ENCODE results near the gene LRP8. TPM values are rescaled to one million over a fixed set of nuclear protein-coding genes. Genes with fewer than 3 reads are reported as not detected.

The LRP8 gene
- total and polyA plus RNA-seq, 2 donors: 1.7 to 4.5 TPM

GRCh38 chr1:53305650-53306049 is 22.2 kb downstream of the LRP8 start:
- WGBS: 93% methylated on average over 7 of the region's 7 CpGs
- Histone ChIP-seq H3K9me3 (ENCODE audit: control insufficient read depth in 2 of 2, insufficient read depth in 1 of 2, low read length in 1 of 2) (no peaks in the 10 kb centered on the region), H3K27me3 (ENCODE audit: control insufficient read depth in 2 of 2, insufficient read depth in 1 of 2, low read length in 1 of 2) (no peaks in the 10 kb centered on the region), H3K27ac (ENCODE audit: low read depth in 1 of 2, low read length in 1 of 2) (no peak overlapping the region), H3K4me1 (ENCODE audit: control insufficient read depth in 2 of 2, insufficient read depth in 2 of 2, low read length in 2 of 2) (peaks cover 0 to 9% of the 10 kb centered on the region in 2 donors), H3K36me3 (ENCODE audit: control insufficient read depth in 2 of 2, insufficient read depth in 2 of 2, low read length in 1 of 2) (peaks cover 3 to 4% of the 10 kb centered on the region in 2 donors), H3K4me3 (ENCODE audit: low read length in 2 of 2) (no peak overlapping the region)
- no peak for DNase-seq (ENCODE audit: low read depth in 6 of 9, low spot score in 9 of 9)

- 98% methylated on average over 7 of the region's 7 CpGs for WGBS
These were observed 23.3 kb downstream of the LRP8 start for GRCh38 chr1:53304527-53304926.

GRCh38 chr1:53303726-53304515 is 23.9 kb downstream of the LRP8 start:
- no peak for DNase-seq (ENCODE audit: low read depth in 6 of 9, low spot score in 9 of 9)
- Histone ChIP-seq H3K4me3 (ENCODE audit: low read length in 2 of 2) (no peak overlapping the region), H3K9me3 (ENCODE audit: control insufficient read depth in 2 of 2, insufficient read depth in 1 of 2, low read length in 1 of 2) (no peaks in the 10 kb centered on the region), H3K27ac (ENCODE audit: low read depth in 1 of 2, low read length in 1 of 2) (no peak overlapping the region), H3K27me3 (ENCODE audit: control insufficient read depth in 2 of 2, insufficient read depth in 1 of 2, low read length in 1 of 2) (no peaks in the 10 kb centered on the region), H3K36me3 (ENCODE audit: control insufficient read depth in 2 of 2, insufficient read depth in 2 of 2, low read length in 1 of 2) (peaks cover 3 to 4% of the 10 kb centered on the region in 2 donors), H3K4me1 (ENCODE audit: control insufficient read depth in 2 of 2, insufficient read depth in 2 of 2, low read length in 2 of 2) (peaks cover 0 to 9% of the 10 kb centered on the region in 2 donors)
- 94% methylated on average over 14 of the region's 14 CpGs for WGBS

More at GRCh38 chr1:53304527-53304926, 23.3 kb downstream of the LRP8 start:
- Histone ChIP-seq H3K36me3 (ENCODE audit: control insufficient read depth in 2 of 2, insufficient read depth in 2 of 2, low read length in 1 of 2) (peaks cover 3 to 4% of the 10 kb centered on the region in 2 donors), H3K9me3 (ENCODE audit: control insufficient read depth in 2 of 2, insufficient read depth in 1 of 2, low read length in 1 of 2) (no peaks in the 10 kb centered on the region), H3K4me1 (ENCODE audit: control insufficient read depth in 2 of 2, insufficient read depth in 2 of 2, low read length in 2 of 2) (peaks cover 0 to 9% of the 10 kb centered on the region in 2 donors), H3K27ac (ENCODE audit: low read depth in 1 of 2, low read length in 1 of 2) (no peak overlapping the region), H3K27me3 (ENCODE audit: control insufficient read depth in 2 of 2, insufficient read depth in 1 of 2, low read length in 1 of 2) (no peaks in the 10 kb centered on the region), H3K4me3 (ENCODE audit: low read length in 2 of 2) (no peak overlapping the region)
- no peak for DNase-seq (ENCODE audit: low read depth in 6 of 9, low spot score in 9 of 9)

GRCh38 chr1:53303243-53303642 is 24.6 kb downstream of the LRP8 start:
- H3K4me1 ChIP-seq (ENCODE audit: control insufficient read depth in 2 of 2, insufficient read depth in 2 of 2, low read length in 2 of 2): peaks cover 0 to 9% of the 10 kb centered on the region in 2 donors
- H3K27me3 ChIP-seq (ENCODE audit: control insufficient read depth in 2 of 2, insufficient read depth in 1 of 2, low read length in 1 of 2): no peaks in the 10 kb centered on the region
- WGBS: 98% methylated on average over 7 of the region's 7 CpGs
- no peak overlapping the region for H3K27ac ChIP-seq (ENCODE audit: low read depth in 1 of 2, low read length in 1 of 2)
- H3K36me3 ChIP-seq (ENCODE audit: control insufficient read depth in 2 of 2, insufficient read depth in 2 of 2, low read length in 1 of 2): peaks cover 3 to 4% of the 10 kb centered on the region in 2 donors
- DNase-seq (ENCODE audit: low read depth in 6 of 9, low spot score in 9 of 9): no peak
- no peaks in the 10 kb centered on the region for H3K9me3 ChIP-seq (ENCODE audit: control insufficient read depth in 2 of 2, insufficient read depth in 1 of 2, low read length in 1 of 2)
- no peak overlapping the region for H3K4me3 ChIP-seq (ENCODE audit: low read length in 2 of 2)

GRCh38 chr1:53299233-53299632 is 28.6 kb downstream of the LRP8 start:
- Histone ChIP-seq H3K36me3 (ENCODE audit: control insufficient read depth in 2 of 2, insufficient read depth in 2 of 2, low read length in 1 of 2) (no peaks in the 10 kb centered on the region), H3K4me1 (ENCODE audit: control insufficient read depth in 2 of 2, insufficient read depth in 2 of 2, low read length in 2 of 2) (peaks cover 0 to 18% of the 10 kb centered on the region in 2 donors), H3K27me3 (ENCODE audit: control insufficient read depth in 2 of 2, insufficient read depth in 1 of 2, low read length in 1 of 2) (no peaks in the 10 kb centered on the region), H3K9me3 (ENCODE audit: control insufficient read depth in 2 of 2, insufficient read depth in 1 of 2, low read length in 1 of 2) (no peaks in the 10 kb centered on the region), H3K4me3 (ENCODE audit: low read length in 2 of 2) (no peak overlapping the region), H3K27ac (ENCODE audit: low read depth in 1 of 2, low read length in 1 of 2) (no peak overlapping the region)
- WGBS: 95% methylated on average over 3 of the region's 3 CpGs
- DNase-seq (ENCODE audit: low read depth in 6 of 9, low spot score in 9 of 9): no peak

GRCh38 chr1:53298045-53298637 is 29.7 kb downstream of the LRP8 start:
- H3K4me3 ChIP-seq (ENCODE audit: low read length in 2 of 2): no peak overlapping the region
- peaks cover 0 to 29% of the 10 kb centered on the region in 2 donors for H3K4me1 ChIP-seq (ENCODE audit: control insufficient read depth in 2 of 2, insufficient read depth in 2 of 2, low read length in 2 of 2)
- no peaks in the 10 kb centered on the region for H3K9me3 ChIP-seq (ENCODE audit: control insufficient read depth in 2 of 2, insufficient read depth in 1 of 2, low read length in 1 of 2)
- no peaks in the 10 kb centered on the region for H3K36me3 ChIP-seq (ENCODE audit: control insufficient read depth in 2 of 2, insufficient read depth in 2 of 2, low read length in 1 of 2)
- no peaks in the 10 kb centered on the region for H3K27me3 ChIP-seq (ENCODE audit: control insufficient read depth in 2 of 2, insufficient read depth in 1 of 2, low read length in 1 of 2)
- WGBS: 53% methylated on average over 12 of the region's 12 CpGs
- DNase-seq (ENCODE audit: low read depth in 6 of 9, low spot score in 9 of 9): no peak
- H3K27ac ChIP-seq (ENCODE audit: low read depth in 1 of 2, low read length in 1 of 2): no peak overlapping the region

- Histone ChIP-seq H3K9me3 (ENCODE audit: control insufficient read depth in 2 of 2, insufficient read depth in 1 of 2, low read length in 1 of 2) (no peaks in the 10 kb centered on the region), H3K4me1 (ENCODE audit: control insufficient read depth in 2 of 2, insufficient read depth in 2 of 2, low read length in 2 of 2) (peaks cover 0 to 34% of the 10 kb centered on the region in 2 donors), H3K4me3 (ENCODE audit: low read length in 2 of 2) (no peak overlapping the region), H3K36me3 (ENCODE audit: control insufficient read depth in 2 of 2, insufficient read depth in 2 of 2, low read length in 1 of 2) (no peaks in the 10 kb centered on the region), H3K27me3 (ENCODE audit: control insufficient read depth in 2 of 2, insufficient read depth in 1 of 2, low read length in 1 of 2) (no peaks in the 10 kb centered on the region), H3K27ac (ENCODE audit: low read depth in 1 of 2, low read length in 1 of 2) (no peak overlapping the region)
- no peak for DNase-seq (ENCODE audit: low read depth in 6 of 9, low spot score in 9 of 9)
- 92% methylated on average over 17 of the region's 17 CpGs for WGBS
These were observed 30.7 kb downstream of the LRP8 start for GRCh38 chr1:53297195-53297594.

GRCh38 chr1:53296117-53296749 is 31.6 kb downstream of the LRP8 start:
- Histone ChIP-seq H3K9me3 (ENCODE audit: control insufficient read depth in 2 of 2, insufficient read depth in 1 of 2, low read length in 1 of 2) (no peaks in the 10 kb centered on the region), H3K27me3 (ENCODE audit: control insufficient read depth in 2 of 2, insufficient read depth in 1 of 2, low read length in 1 of 2) (no peaks in the 10 kb centered on the region), H3K36me3 (ENCODE audit: control insufficient read depth in 2 of 2, insufficient read depth in 2 of 2, low read length in 1 of 2) (no peaks in the 10 kb centered on the region), H3K4me1 (ENCODE audit: control insufficient read depth in 2 of 2, insufficient read depth in 2 of 2, low read length in 2 of 2) (peaks cover 0 to 34% of the 10 kb centered on the region in 2 donors), H3K27ac (ENCODE audit: low read depth in 1 of 2, low read length in 1 of 2) (peak overlapping the region in 1 of 2 donors; percentile 59), H3K4me3 (ENCODE audit: low read length in 2 of 2) (no peak overlapping the region)
- 82% methylated on average over 12 of the region's 12 CpGs for WGBS
- peak in 1 of 9 donors; percentile 19 for DNase-seq (ENCODE audit: low read depth in 6 of 9, low spot score in 9 of 9)

- peaks cover 0 to 38% of the 10 kb centered on the region in 2 donors for H3K4me1 ChIP-seq (ENCODE audit: control insufficient read depth in 2 of 2, insufficient read depth in 2 of 2, low read length in 2 of 2)
- H3K27ac ChIP-seq (ENCODE audit: low read depth in 1 of 2, low read length in 1 of 2): peak overlapping the region in 1 of 2 donors; percentile 59
- H3K36me3 ChIP-seq (ENCODE audit: control insufficient read depth in 2 of 2, insufficient read depth in 2 of 2, low read length in 1 of 2): no peaks in the 10 kb centered on the region
- DNase-seq (ENCODE audit: low read depth in 6 of 9, low spot score in 9 of 9): no peak
- H3K27me3 ChIP-seq (ENCODE audit: control insufficient read depth in 2 of 2, insufficient read depth in 1 of 2, low read length in 1 of 2): no peaks in the 10 kb centered on the region
- H3K4me3 ChIP-seq (ENCODE audit: low read length in 2 of 2): no peak overlapping the region
- no peaks in the 10 kb centered on the region for H3K9me3 ChIP-seq (ENCODE audit: control insufficient read depth in 2 of 2, insufficient read depth in 1 of 2, low read length in 1 of 2)
- WGBS: 95% methylated on average over 4 of the region's 4 CpGs
These were observed 32.1 kb downstream of the LRP8 start for GRCh38 chr1:53295726-53296116.
